Ishikawa (cell line): ENCODE measurements around the gene CFAP46.

Experiments used
- CREB1 ChIP-seq: IDR thresholded peaks from 2 replicates; pipeline ENCODE4 v1.6.1; 2012; ENCODE audit warnings: low read depth
- EP300 ChIP-seq: IDR thresholded peaks from 2 replicates; pipeline ENCODE4 v1.6.1; 2012; ENCODE audit warnings: borderline replicate concordance
- NFIC ChIP-seq: IDR thresholded peaks from 2 replicates; pipeline ENCODE4 v1.6.1; 2012
- TCF12 ChIP-seq: IDR thresholded peaks from 2 replicates; pipeline ENCODE4 v1.6.1; 2012; ENCODE audit warnings: low read depth
- TEAD4 ChIP-seq: IDR thresholded peaks from 2 replicates; pipeline ENCODE4 v1.6.1; 2012
- TF ChIP-seq, protein P1 (sequence below): IDR thresholded peaks from 2 replicates; pipeline ENCODE4 v1.6.1; 2012
- TF ChIP-seq, protein P2 (sequence below): IDR thresholded peaks from 2 replicates; pipeline ENCODE4 v1.6.1; 2012; ENCODE audit warnings: low read depth, mild to moderate bottlenecking

DNA sequence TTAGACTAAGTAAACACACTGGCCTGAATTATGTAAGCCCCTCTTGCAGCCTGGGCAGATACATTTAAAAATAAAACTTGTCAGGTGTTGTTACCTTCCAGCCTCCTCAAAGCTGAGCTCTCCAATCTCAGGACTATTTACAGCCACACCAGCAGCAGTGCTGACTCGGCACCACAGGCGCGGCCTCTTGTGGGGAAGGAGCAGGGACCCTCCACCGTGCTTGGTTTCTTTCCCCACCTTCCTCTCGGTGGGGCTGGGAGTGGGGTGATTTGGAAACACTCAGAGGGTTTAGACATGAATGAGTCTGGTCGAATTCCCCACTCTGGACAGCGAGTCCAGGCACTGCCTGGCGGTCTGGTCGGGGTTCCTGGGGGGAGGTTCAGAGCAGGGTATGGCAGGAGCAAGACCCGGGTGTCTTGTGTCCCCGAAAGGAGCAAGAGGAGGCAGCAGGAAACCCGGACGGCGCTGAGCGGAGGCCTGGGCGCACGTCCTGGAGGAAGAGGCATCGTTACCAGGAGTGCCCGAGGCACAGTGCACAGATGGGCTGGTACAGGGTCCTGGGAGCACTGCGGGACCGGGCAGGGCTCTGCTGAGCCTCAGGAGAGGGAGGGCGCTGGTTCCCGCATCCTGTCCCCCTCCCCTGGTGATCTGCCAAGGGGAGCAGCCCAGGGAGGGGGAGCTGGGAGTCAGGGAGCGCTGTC is 29.2 kb upstream of the CFAP46 start:
- TF ChIP-seq TEAD4 (no peak), CREB1 (no peak), NFIC (no peak), TCF12 (no peak), EP300 (no peak)
- TF ChIP-seq, protein P1, sequence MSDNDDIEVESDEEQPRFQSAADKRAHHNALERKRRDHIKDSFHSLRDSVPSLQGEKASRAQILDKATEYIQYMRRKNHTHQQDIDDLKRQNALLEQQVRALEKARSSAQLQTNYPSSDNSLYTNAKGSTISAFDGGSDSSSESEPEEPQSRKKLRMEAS: no peak
- TF ChIP-seq, protein P2, sequence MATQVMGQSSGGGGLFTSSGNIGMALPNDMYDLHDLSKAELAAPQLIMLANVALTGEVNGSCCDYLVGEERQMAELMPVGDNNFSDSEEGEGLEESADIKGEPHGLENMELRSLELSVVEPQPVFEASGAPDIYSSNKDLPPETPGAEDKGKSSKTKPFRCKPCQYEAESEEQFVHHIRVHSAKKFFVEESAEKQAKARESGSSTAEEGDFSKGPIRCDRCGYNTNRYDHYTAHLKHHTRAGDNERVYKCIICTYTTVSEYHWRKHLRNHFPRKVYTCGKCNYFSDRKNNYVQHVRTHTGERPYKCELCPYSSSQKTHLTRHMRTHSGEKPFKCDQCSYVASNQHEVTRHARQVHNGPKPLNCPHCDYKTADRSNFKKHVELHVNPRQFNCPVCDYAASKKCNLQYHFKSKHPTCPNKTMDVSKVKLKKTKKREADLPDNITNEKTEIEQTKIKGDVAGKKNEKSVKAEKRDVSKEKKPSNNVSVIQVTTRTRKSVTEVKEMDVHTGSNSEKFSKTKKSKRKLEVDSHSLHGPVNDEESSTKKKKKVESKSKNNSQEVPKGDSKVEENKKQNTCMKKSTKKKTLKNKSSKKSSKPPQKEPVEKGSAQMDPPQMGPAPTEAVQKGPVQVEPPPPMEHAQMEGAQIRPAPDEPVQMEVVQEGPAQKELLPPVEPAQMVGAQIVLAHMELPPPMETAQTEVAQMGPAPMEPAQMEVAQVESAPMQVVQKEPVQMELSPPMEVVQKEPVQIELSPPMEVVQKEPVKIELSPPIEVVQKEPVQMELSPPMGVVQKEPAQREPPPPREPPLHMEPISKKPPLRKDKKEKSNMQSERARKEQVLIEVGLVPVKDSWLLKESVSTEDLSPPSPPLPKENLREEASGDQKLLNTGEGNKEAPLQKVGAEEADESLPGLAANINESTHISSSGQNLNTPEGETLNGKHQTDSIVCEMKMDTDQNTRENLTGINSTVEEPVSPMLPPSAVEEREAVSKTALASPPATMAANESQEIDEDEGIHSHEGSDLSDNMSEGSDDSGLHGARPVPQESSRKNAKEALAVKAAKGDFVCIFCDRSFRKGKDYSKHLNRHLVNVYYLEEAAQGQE: no peak
